K562 (cell line): ENCODE data around the gene SS18. TPM values are rescaled to one million over a fixed set of nuclear protein-coding genes. Genes with fewer than 3 reads are reported as not detected.
A peak's percentile ranks its signal among the peaks of the same experiment; 100 is the strongest.

Source experiments
- ATAC-seq: fragments of 200-7000 bp; cut with Tn5 transposase; 3 replicates; pipeline ENCODE4 v1.9.1; 2020; ENCODE audit warnings: moderate library complexity
- BruUV-seq: library from RNA; stranded (reverse); fragments of 400-500 nt; replicated peaks from 2 replicates; lab custom pipeline; 2021; lab: Mats Ljungman, UMichigan
- CTCF ChIA-PET: fragments of 300-600 bp; formaldehyde crosslinking; extraction: SDS; loops from one replicate; lab custom pipeline; 2021; ENCODE audit warnings: low intra/inter-chr PET ratio; lab: Yijun Ruan, JAX
- POLR2A ChIA-PET: fragments of 300-600, 350-650 bp; sonication (Branson Sonifier 250); formaldehyde crosslinking; extraction: SDS; loops from one replicate; lab custom pipeline; 2021; ENCODE audit warnings: antibody characterized with exemption, inconsistent platforms; lab: Yijun Ruan, JAX
- DNase-seq, 4 experiments: peaks; one replicate each; pipeline versions ENCODE4 v3.0.0 to v3.0.0-alpha.2; 2011 to 2018; ENCODE audit warnings: low spot score in 3 of 4, mixed read lengths in 3 of 4; ENCODE audit errors: extremely low read depth in 1 of 4
- FAIRE-seq: peaks from 2 replicates; lab custom pipeline; 2011; peaks lifted over from hg19 to GRCh38; lab: Jason Lieb, UNC
- H2AFZ ChIP-seq: 2 replicates; pipeline ENCODE4 v1.6.0; 2011; ENCODE audit warnings: low read depth, low read length, control low read depth, inconsistent platforms
- H3K27ac ChIP-seq: fragments of 200-600 bp; 3 replicates; pipeline ENCODE4 v1.8.0; 2011; ENCODE audit warnings: low read depth, mild to moderate bottlenecking, control low read depth, inconsistent platforms, low read length, moderate library complexity, mixed read lengths; ENCODE audit errors: extremely low read depth
- H3K27me3 ChIP-seq, 2 experiments: fragments of 300-600 bp in 1 of 2; 2 replicates in 1 of 2; 3 replicates in 1 of 2; pipeline versions ENCODE4 v1.6.0 to v1.8.0; 2011; ENCODE audit warnings: inconsistent platforms in 2 of 2, low read length in 2 of 2, mild to moderate bottlenecking in 1 of 2, mixed read lengths in 1 of 2, moderate library complexity in 1 of 2; ENCODE audit not compliant: control insufficient read depth in 2 of 2, insufficient read depth in 2 of 2
- H3K36me3 ChIP-seq: fragments of 300-600 bp; 3 replicates; pipeline ENCODE4 v1.8.0; 2011; ENCODE audit warnings: mild to moderate bottlenecking, low read length, inconsistent platforms; ENCODE audit not compliant: control insufficient read depth, insufficient read depth
- H3K4me1 ChIP-seq, 2 experiments: fragments of 200-600 bp in 1 of 2; replicated peaks in 1 of 2; 2 replicates in 1 of 2; 3 replicates in 1 of 2; pipeline versions ENCODE4 v1.5.1 to v1.8.0; 2011; ENCODE audit warnings: inconsistent platforms in 2 of 2, low read length in 2 of 2, mild to moderate bottlenecking in 1 of 2, mixed read lengths in 1 of 2, moderate library complexity in 1 of 2; ENCODE audit not compliant: control insufficient read depth in 2 of 2, insufficient read depth in 2 of 2
- H3K4me2 ChIP-seq: 2 replicates; pipeline ENCODE4 v1.6.1; 2011; ENCODE audit warnings: low read length, control low read depth, inconsistent platforms, mixed read lengths; ENCODE audit not compliant: insufficient read depth
- H3K4me3 ChIP-seq: fragments of 200-600 bp; sonication (generic), shearing (Covaris generic); 2 replicates; pipeline ENCODE4 v1.5.1; 2016; ENCODE audit warnings: control low read depth, inconsistent platforms
- H3K79me2 ChIP-seq: fragments of 200-600 bp; 3 replicates; pipeline ENCODE4 v1.8.0; 2011; ENCODE audit warnings: low read length, inconsistent platforms; ENCODE audit not compliant: control insufficient read depth, insufficient read depth
- H3K9ac ChIP-seq, 2 experiments: 2 replicates each; pipeline versions ENCODE4 v1.6.0 to v1.6.1; 2011; ENCODE audit warnings: low read depth in 2 of 2, low read length in 2 of 2, control low read depth in 1 of 2, inconsistent platforms in 1 of 2, mild to moderate bottlenecking in 1 of 2, mixed read lengths in 1 of 2; ENCODE audit not compliant: insufficient read depth in 1 of 2
- H3K9me1 ChIP-seq: one replicate; pipeline ENCODE4 v1.6.0; 2011; ENCODE audit warnings: inconsistent platforms, mild to moderate bottlenecking, low read length, moderate library complexity; ENCODE audit not compliant: control insufficient read depth, insufficient read depth
- H3K9me3 ChIP-seq: replicated peaks from 2 replicates; pipeline ENCODE4 v1.5.1; 2011; ENCODE audit warnings: low read depth, low read length, inconsistent platforms; ENCODE audit not compliant: control insufficient read depth, insufficient read depth
- H4K20me1 ChIP-seq: replicated peaks from 2 replicates; pipeline ENCODE4 v1.6.1; 2011; ENCODE audit warnings: low read length, inconsistent platforms, mixed read lengths; ENCODE audit not compliant: control insufficient read depth, insufficient read depth
- KDM1A ChIP-seq, 2 experiments: fragments of 450-650 bp; IDR thresholded peaks; 2 replicates each; pipeline ENCODE4 v1.6.1; 2016; ENCODE audit warnings: mild to moderate bottlenecking in 2 of 2
- MED1 ChIP-seq: sonication (generic); formaldehyde crosslinking; IDR thresholded peaks from 2 replicates; pipeline ENCODE4 v1.8.1; 2023; ENCODE audit warnings: missing genetic modification reagents, borderline replicate concordance
- MTF1 ChIP-seq: fragments of 250-450 bp; sonication (Bioruptor Pico); IDR thresholded peaks from 2 replicates; pipeline ENCODE4 v1.9.0; 2021; ENCODE audit warnings: moderate library complexity, mild to moderate bottlenecking, inconsistent platforms, borderline replicate concordance
- RBBP5 ChIP-seq: fragments of 200-600 bp; sonication (generic); IDR thresholded peaks from 2 replicates; pipeline ENCODE4 v1.6.1; 2012; ENCODE audit warnings: borderline replicate concordance, mild to moderate bottlenecking, low read length, control low read depth, inconsistent platforms; ENCODE audit not compliant: insufficient read depth, poor library complexity, severe bottlenecking
- SAFB ChIP-seq: fragments of 200-400 bp; formaldehyde crosslinking; IDR thresholded peaks from 2 replicates; pipeline ENCODE4 v1.6.1; 2017; ENCODE audit warnings: low read depth, low read length, borderline replicate concordance
- TBP ChIP-seq: optimal IDR thresholded peaks from 2 replicates; pipeline ENCODE3; 2011; ENCODE audit warnings: low read depth, low read length, improper control_type of control experiment
- TCF7 ChIP-seq: sonication (generic); IDR thresholded peaks from 2 replicates; pipeline ENCODE4 v1.6.1; 2016; ENCODE audit warnings: antibody characterized with exemption, borderline replicate concordance
- ZC3H8 ChIP-seq: fragments of 450-650 bp; IDR thresholded peaks from 2 replicates; pipeline ENCODE4 v1.6.1; 2017
- ZNF41 ChIP-seq: fragments of 250-450 bp; sonication (Bioruptor Pico); conservative IDR thresholded peaks from 2 replicates; pipeline ENCODE4 v1.4.0; 2020; ENCODE audit warnings: mild to moderate bottlenecking
- ZZZ3 ChIP-seq: fragments of 450-650 bp; IDR thresholded peaks from 2 replicates; pipeline ENCODE4 v1.6.1; 2016; ENCODE audit warnings: antibody characterized with exemption, mild to moderate bottlenecking, moderate library complexity
- WGBS: fragments of 100-300 bp; shearing (Covaris generic); methylation state at CpG from one replicate; pipeline ENCODE4 v1.1.6; 2016; ENCODE audit warnings: low coverage, mixed read lengths; ENCODE audit not compliant: insufficient coverage; ENCODE audit errors: missing lambda C conversion rate; 5-methylcytosine and 5-hydroxymethylcytosine counted together
- in situ Hi-C: fragments of 300-500 bp; cut with MboI; formaldehyde crosslinking; loops from 4 replicates; pipeline ENCODE4 v1.15.0; 2018; ENCODE audit warnings: inconsistent platforms, mixed read lengths
- intact Hi-C: fragments of 100-400 bp; cut with micrococcal nuclease; formaldehyde crosslinking; loops from 2 replicates; pipeline ENCODE4 v1.14.2; 2022
- polyA plus RNA-seq, 8 experiments: library from polyadenylated mRNA; depleted of rRNA in 4 of 8; stranded (reverse) in 5 of 8; unstranded in 3 of 8; fragments of >200 nt; fragmentation: Nextera tagmentation in 2 of 8; fragmentation: Illumina TruSeq in 1 of 8; extraction: Ambion mirVana in 2 of 8; extraction: Trizol in 1 of 8; gene quantifications; 2 replicates each; pipeline versions ENCODE4 v1.2.1 to v1.2.3, GENCODE V29; 2011 to 2014; ENCODE audit warnings: inconsistent platforms in 1 of 8, missing spikeins in 1 of 8
- total RNA-seq, 7 experiments: library from RNA; depleted of rRNA in 6 of 7; stranded (reverse); fragments of >200 nt in 6 of 7; fragmentation: Illumina TruSeq in 2 of 7; extraction: Trizol in 2 of 7; gene quantifications; 2 replicates each; pipeline versions ENCODE4 v1.2.1 to v1.2.3, GENCODE V29; 2011 to 2021; ENCODE audit warnings: low replicate concordance in 1 of 7
- TF ChIP-seq, protein P1 (sequence below), 2 experiments: fragments of 150-350 bp in 1 of 2; IDR thresholded peaks; 2 replicates each; pipeline ENCODE4 v1.6.1; 2012 to 2016; ENCODE audit warnings: low read depth in 2 of 2, low read length in 2 of 2, mild to moderate bottlenecking in 1 of 2, moderate library complexity in 1 of 2
- TF ChIP-seq, protein P2 (sequence below): fragments of 450-650 bp; formaldehyde crosslinking; IDR thresholded peaks from 2 replicates; pipeline ENCODE4 v1.4.0; 2022; ENCODE audit warnings: missing genetic modification characterization
- TF ChIP-seq, protein P3 (sequence below): IDR thresholded peaks from 2 replicates; pipeline ENCODE4 v1.6.1; 2011; ENCODE audit not compliant: insufficient read length; ENCODE audit errors: extremely low read depth
- TF ChIP-seq, protein P4 (sequence below): sonication (generic); formaldehyde crosslinking; IDR thresholded peaks from 2 replicates; pipeline ENCODE4 v1.8.1; 2023; ENCODE audit warnings: mild to moderate bottlenecking, missing genetic modification reagents

SS18 gene
- total and polyA plus RNA-seq, 9 of the 15 experiments (the other 6 are each of a cell fraction or from before 2014, with no cell fraction given): 30.9 to 190 (median 102) TPM

DNA sequence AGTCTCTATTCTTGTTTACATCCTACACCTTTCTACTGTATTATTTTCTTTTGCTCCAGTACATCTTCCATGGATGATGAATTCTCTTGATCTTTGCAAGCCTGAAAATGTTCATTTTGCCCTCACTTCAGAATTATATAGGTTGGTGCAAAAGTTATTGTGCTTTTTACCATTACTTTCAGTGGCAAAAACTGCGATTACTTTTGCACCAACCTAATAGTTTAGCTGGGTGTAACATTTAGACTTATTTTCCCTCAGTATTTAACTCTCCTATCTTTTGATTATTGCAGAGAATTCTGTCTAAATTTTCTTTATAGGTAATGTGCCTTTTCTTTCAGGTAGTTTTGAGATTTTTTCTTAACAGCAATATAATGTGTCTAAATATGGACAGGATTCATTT, 81.8 kb downstream of the SS18 start (continued):
- TF ChIP-seq, protein P1, sequence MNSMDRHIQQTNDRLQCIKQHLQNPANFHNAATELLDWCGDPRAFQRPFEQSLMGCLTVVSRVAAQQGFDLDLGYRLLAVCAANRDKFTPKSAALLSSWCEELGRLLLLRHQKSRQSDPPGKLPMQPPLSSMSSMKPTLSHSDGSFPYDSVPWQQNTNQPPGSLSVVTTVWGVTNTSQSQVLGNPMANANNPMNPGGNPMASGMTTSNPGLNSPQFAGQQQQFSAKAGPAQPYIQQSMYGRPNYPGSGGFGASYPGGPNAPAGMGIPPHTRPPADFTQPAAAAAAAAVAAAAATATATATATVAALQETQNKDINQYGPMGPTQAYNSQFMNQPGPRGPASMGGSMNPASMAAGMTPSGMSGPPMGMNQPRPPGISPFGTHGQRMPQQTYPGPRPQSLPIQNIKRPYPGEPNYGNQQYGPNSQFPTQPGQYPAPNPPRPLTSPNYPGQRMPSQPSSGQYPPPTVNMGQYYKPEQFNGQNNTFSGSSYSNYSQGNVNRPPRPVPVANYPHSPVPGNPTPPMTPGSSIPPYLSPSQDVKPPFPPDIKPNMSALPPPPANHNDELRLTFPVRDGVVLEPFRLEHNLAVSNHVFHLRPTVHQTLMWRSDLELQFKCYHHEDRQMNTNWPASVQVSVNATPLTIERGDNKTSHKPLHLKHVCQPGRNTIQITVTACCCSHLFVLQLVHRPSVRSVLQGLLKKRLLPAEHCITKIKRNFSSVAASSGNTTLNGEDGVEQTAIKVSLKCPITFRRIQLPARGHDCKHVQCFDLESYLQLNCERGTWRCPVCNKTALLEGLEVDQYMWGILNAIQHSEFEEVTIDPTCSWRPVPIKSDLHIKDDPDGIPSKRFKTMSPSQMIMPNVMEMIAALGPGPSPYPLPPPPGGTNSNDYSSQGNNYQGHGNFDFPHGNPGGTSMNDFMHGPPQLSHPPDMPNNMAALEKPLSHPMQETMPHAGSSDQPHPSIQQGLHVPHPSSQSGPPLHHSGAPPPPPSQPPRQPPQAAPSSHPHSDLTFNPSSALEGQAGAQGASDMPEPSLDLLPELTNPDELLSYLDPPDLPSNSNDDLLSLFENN (IDR thresholded peaks at IDR 0.05; ENCODE audit: low read depth in 2 of 2, low read length in 2 of 2): no peak
- TF ChIP-seq ZC3H8: no peak
- TF ChIP-seq, protein P2, sequence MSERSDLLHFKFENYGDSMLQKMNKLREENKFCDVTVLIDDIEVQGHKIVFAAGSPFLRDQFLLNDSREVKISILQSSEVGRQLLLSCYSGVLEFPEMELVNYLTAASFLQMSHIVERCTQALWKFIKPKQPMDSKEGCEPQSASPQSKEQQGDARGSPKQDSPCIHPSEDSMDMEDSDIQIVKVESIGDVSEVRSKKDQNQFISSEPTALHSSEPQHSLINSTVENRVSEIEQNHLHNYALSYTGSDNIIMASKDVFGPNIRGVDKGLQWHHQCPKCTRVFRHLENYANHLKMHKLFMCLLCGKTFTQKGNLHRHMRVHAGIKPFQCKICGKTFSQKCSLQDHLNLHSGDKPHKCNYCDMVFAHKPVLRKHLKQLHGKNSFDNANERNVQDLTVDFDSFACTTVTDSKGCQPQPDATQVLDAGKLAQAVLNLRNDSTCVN: no peak
- TF ChIP-seq, all 486 proteins: peak for 3

DNA sequence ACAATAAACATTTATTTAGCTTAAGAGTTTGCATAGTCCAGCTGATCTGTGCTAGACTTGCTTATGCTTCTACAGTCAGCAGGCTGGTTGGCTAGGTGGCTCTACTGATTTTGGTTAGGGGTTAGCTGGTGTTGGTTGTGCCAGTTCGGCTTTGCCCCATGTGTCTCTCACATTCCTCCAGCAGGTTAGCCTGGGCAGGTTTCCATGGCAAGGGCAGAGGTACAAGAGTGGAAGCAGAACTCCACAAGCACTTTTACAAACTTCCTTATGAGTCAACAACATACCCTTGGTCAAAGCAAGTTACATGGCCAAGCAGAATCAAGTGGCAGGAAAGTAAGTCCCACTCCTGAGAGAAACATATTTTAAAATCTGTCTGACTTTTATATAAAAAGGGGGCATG, 82.3 kb downstream of the SS18 start:
- Histone ChIP-seq H3K9me1 (no peaks in the 10 kb centered on the region), H3K9ac (no peak overlapping the region), H3K4me3 (no peak overlapping the region), H3K4me1 (0 out of 5 replicates have a peak, but pooled peaks cover 0 to 4% of the 10 kb centered on the region in 2 experiments), H4K20me1 (no peaks in the 10 kb centered on the region), H2AFZ (no peak overlapping the region), H3K36me3 (peaks cover 3% of the 10 kb centered on the region; the same call in 1 of the 3 replicates), H3K4me2 (no peak overlapping the region), H3K9me3 (no peaks in the 10 kb centered on the region), H3K27ac (no peak overlapping the region), H3K79me2 (no peaks in the 10 kb centered on the region), H3K27me3 (no peaks in the 10 kb centered on the region)
- intact Hi-C loops: no loop called here
- ChIA-PET CTCF (no interaction called here), POLR2A (interaction anchor here (0.6 to 1.4 kb wide), 2 partner anchors 12 to 23 kb away, joined by 3 read pairs; no protein-coding TSS in a partner anchor)
- BruUV-seq: TSS peak; percentile 26
- WGBS: 80% methylated on average over 1 of the region's 1 CpG
- DNase-seq (no peak), ATAC-seq (peak; percentile 11), FAIRE-seq (no peak)
- in situ Hi-C loops: no loop called here
- TF ChIP-seq MED1 (CRISPR knock-in tag): no peak
- TF ChIP-seq ZZZ3: no peak
- TF ChIP-seq RBBP5: no peak
- TF ChIP-seq MTF1: no peak
- no peak for TF ChIP-seq ZNF41 (CRISPR knock-in tag)
- no peak for TF ChIP-seq SAFB
- TF ChIP-seq TBP: no peak
- TF ChIP-seq TCF7: no peak
- TF ChIP-seq, protein P3, sequence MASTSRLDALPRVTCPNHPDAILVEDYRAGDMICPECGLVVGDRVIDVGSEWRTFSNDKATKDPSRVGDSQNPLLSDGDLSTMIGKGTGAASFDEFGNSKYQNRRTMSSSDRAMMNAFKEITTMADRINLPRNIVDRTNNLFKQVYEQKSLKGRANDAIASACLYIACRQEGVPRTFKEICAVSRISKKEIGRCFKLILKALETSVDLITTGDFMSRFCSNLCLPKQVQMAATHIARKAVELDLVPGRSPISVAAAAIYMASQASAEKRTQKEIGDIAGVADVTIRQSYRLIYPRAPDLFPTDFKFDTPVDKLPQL: no peak
- TF ChIP-seq, protein P4, sequence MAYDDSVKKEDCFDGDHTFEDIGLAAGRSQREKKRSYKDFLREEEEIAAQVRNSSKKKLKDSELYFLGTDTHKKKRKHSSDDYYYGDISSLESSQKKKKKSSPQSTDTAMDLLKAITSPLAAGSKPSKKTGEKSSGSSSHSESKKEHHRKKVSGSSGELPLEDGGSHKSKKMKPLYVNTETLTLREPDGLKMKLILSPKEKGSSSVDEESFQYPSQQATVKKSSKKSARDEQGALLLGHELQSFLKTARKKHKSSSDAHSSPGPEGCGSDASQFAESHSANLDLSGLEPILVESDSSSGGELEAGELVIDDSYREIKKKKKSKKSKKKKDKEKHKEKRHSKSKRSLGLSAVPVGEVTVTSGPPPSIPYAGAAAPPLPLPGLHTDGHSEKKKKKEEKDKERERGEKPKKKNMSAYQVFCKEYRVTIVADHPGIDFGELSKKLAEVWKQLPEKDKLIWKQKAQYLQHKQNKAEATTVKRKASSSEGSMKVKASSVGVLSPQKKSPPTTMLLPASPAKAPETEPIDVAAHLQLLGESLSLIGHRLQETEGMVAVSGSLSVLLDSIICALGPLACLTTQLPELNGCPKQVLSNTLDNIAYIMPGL: no peak
- TF ChIP-seq KDM1A (IDR thresholded peaks at IDR 0.05): no peak
